Neural cell (in vitro differentiated cells): Measurements from ENCODE around the gene DCAF8. TPM values are rescaled to one million over a fixed set of nuclear protein-coding genes. Genes with fewer than 3 reads are reported as not detected.

ENCODE experiments used
- H2AFZ ChIP-seq: fragments of 200-600, 300-800 bp; sonication (generic), shearing (Covaris generic); 2 replicates; pipeline ENCODE4 v1.6.0; 2014; ENCODE audit warnings: low read depth, mild to moderate bottlenecking, antibody characterized with exemption, low read length, moderate library complexity
- H3F3A ChIP-seq: fragments of 200-600 bp; shearing (Covaris generic); 2 replicates; pipeline ENCODE4 v1.6.1; 2016; ENCODE audit warnings: mild to moderate bottlenecking, moderate library complexity, mixed read lengths, antibody characterized with exemption, low read length; ENCODE audit not compliant: insufficient read depth, poor library complexity, severe bottlenecking
- H3K27ac ChIP-seq: fragments of 200-600, 300-800 bp; sonication (generic), shearing (Covaris generic); 2 replicates; pipeline ENCODE4 v1.5.1; 2014; ENCODE audit warnings: mild to moderate bottlenecking, low read length, moderate library complexity
- H3K27me3 ChIP-seq: fragments of 300-800, 200-600 bp; sonication (generic), shearing (Covaris generic); 2 replicates; pipeline ENCODE4 v1.6.0; 2014; ENCODE audit warnings: mild to moderate bottlenecking, low read depth, low read length, moderate library complexity; ENCODE audit not compliant: insufficient read depth
- H3K36me3 ChIP-seq: fragments of 300-800, 200-600 bp; sonication (generic), shearing (Covaris generic); 2 replicates; pipeline ENCODE4 v1.5.1; 2014; ENCODE audit warnings: mild to moderate bottlenecking, antibody characterized with exemption, low read length, moderate library complexity; ENCODE audit not compliant: insufficient read depth
- H3K4me2 ChIP-seq: fragments of 300-800, 200-600 bp; sonication (generic), shearing (Covaris generic); 2 replicates; pipeline ENCODE4 v1.6.0; 2014; ENCODE audit warnings: mild to moderate bottlenecking, low read length
- H3K4me3 ChIP-seq: fragments of 300-800, 200-600 bp; sonication (generic), shearing (Covaris generic); 2 replicates; pipeline ENCODE4 v1.5.1; 2014; ENCODE audit warnings: mild to moderate bottlenecking, low read length, moderate library complexity
- H3K79me2 ChIP-seq: fragments of 200-600 bp; shearing (Covaris generic); replicated peaks from 2 replicates; pipeline ENCODE4 v1.6.0; 2014; ENCODE audit warnings: mild to moderate bottlenecking, low read length, moderate library complexity; ENCODE audit not compliant: insufficient read depth
- H3K9ac ChIP-seq: fragments of 300-800, 200-600 bp; sonication (generic), shearing (Covaris generic); 2 replicates; pipeline ENCODE4 v1.6.1; 2016; ENCODE audit warnings: mild to moderate bottlenecking, low read length, mixed read lengths
- H3K9me2 ChIP-seq: fragments of 200-600 bp; shearing (Covaris generic); 2 replicates; pipeline ENCODE4 v1.6.1; 2016; ENCODE audit warnings: mild to moderate bottlenecking, low read length, mixed read lengths; ENCODE audit not compliant: insufficient read depth
- H3K9me3 ChIP-seq: fragments of 200-600, 300-800 bp; sonication (generic), shearing (Covaris generic); 2 replicates; pipeline ENCODE4 v1.6.1; 2016; ENCODE audit warnings: mild to moderate bottlenecking, mixed run types, low read length, moderate library complexity, mixed read lengths
- H4K20me1 ChIP-seq: fragments of 200-600 bp; shearing (Covaris generic); 2 replicates; pipeline ENCODE4 v1.6.1; 2016; ENCODE audit warnings: mild to moderate bottlenecking, mixed run types; ENCODE audit not compliant: insufficient read depth
- EP300 ChIP-seq: fragments of 450-650 bp; conservative IDR thresholded peaks from 2 replicates; pipeline ENCODE4 v1.6.1; 2014; ENCODE audit warnings: antibody characterized with exemption, mild to moderate bottlenecking, moderate library complexity; ENCODE audit not compliant: poor library complexity, severe bottlenecking
- EZH2 ChIP-seq: fragments of 200-600, 300-800 bp; shearing (Covaris generic), sonication (generic); IDR thresholded peaks from 2 replicates; pipeline ENCODE4 v1.6.1; 2014; ENCODE audit warnings: antibody characterized with exemption, low read length, borderline replicate concordance, mild to moderate bottlenecking; ENCODE audit not compliant: insufficient read depth, poor library complexity, severe bottlenecking
- MXI1 ChIP-seq: fragments of 450-650 bp; conservative IDR thresholded peaks from 2 replicates; pipeline ENCODE4 v1.6.1; 2014; ENCODE audit warnings: antibody characterized with exemption, mild to moderate bottlenecking; ENCODE audit not compliant: poor library complexity, severe bottlenecking
- POLR2AphosphoS5 ChIP-seq: IDR thresholded peaks from 2 replicates; pipeline ENCODE4 v1.6.1; 2012
- RAD21 ChIP-seq: fragments of 450-650 bp; conservative IDR thresholded peaks from 2 replicates; pipeline ENCODE4 v1.6.1; 2014; ENCODE audit warnings: antibody characterized with exemption, mild to moderate bottlenecking, moderate library complexity
- SMC3 ChIP-seq: fragments of 450-650 bp; conservative IDR thresholded peaks from 2 replicates; pipeline ENCODE4 v1.6.1; 2014; ENCODE audit warnings: antibody characterized with exemption, mild to moderate bottlenecking, moderate library complexity; ENCODE audit not compliant: poor library complexity
- TAF1 ChIP-seq: IDR thresholded peaks from 2 replicates; pipeline ENCODE4 v1.6.1; 2012; ENCODE audit warnings: low read depth
- polyA plus RNA-seq: library from polyadenylated mRNA; depleted of rRNA; stranded (reverse); fragments of >200 nt; gene quantifications from 2 replicates; pipeline ENCODE4 v1.2.3, GENCODE V29; 2014
- TF ChIP-seq, protein P1 (sequence below): IDR thresholded peaks from 2 replicates; pipeline ENCODE4 v1.6.1; 2012; ENCODE audit warnings: borderline replicate concordance
- TF ChIP-seq, protein P2 (sequence below): fragments of 450-650 bp; IDR thresholded peaks from 2 replicates; pipeline ENCODE4 v1.5.1; 2014; ENCODE audit warnings: antibody characterized with exemption, mild to moderate bottlenecking, moderate library complexity; ENCODE audit not compliant: poor library complexity, severe bottlenecking

The DCAF8 gene
- polyA plus RNA-seq, 1 donor from 2014 or later, result 153 TPM

DNA sequence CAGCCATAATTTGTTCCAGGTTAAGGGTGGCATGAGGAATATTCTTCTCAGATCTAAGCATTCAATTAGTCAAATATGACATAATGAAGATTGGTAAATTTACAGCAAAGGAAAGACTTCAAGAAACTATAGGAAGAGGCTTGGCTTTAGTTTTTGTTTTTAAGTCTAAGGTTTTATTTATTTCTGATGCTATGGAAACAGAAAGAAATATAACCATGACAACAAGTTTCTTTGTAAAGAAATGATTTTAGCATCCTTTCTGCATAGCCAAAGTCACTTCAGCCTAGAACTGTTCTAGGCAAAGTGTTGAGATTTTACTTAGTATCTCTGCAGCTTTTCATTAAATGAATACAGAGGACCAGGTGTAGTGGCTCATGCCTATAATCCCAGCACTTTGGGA lies 29.4 kb downstream of the DCAF8 start:
- TF ChIP-seq SMC3 (no peak), POLR2AphosphoS5 (no peak), TAF1 (no peak)
- TF ChIP-seq, protein P1, sequence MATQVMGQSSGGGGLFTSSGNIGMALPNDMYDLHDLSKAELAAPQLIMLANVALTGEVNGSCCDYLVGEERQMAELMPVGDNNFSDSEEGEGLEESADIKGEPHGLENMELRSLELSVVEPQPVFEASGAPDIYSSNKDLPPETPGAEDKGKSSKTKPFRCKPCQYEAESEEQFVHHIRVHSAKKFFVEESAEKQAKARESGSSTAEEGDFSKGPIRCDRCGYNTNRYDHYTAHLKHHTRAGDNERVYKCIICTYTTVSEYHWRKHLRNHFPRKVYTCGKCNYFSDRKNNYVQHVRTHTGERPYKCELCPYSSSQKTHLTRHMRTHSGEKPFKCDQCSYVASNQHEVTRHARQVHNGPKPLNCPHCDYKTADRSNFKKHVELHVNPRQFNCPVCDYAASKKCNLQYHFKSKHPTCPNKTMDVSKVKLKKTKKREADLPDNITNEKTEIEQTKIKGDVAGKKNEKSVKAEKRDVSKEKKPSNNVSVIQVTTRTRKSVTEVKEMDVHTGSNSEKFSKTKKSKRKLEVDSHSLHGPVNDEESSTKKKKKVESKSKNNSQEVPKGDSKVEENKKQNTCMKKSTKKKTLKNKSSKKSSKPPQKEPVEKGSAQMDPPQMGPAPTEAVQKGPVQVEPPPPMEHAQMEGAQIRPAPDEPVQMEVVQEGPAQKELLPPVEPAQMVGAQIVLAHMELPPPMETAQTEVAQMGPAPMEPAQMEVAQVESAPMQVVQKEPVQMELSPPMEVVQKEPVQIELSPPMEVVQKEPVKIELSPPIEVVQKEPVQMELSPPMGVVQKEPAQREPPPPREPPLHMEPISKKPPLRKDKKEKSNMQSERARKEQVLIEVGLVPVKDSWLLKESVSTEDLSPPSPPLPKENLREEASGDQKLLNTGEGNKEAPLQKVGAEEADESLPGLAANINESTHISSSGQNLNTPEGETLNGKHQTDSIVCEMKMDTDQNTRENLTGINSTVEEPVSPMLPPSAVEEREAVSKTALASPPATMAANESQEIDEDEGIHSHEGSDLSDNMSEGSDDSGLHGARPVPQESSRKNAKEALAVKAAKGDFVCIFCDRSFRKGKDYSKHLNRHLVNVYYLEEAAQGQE, result no peak
- TF ChIP-seq, protein P2, sequence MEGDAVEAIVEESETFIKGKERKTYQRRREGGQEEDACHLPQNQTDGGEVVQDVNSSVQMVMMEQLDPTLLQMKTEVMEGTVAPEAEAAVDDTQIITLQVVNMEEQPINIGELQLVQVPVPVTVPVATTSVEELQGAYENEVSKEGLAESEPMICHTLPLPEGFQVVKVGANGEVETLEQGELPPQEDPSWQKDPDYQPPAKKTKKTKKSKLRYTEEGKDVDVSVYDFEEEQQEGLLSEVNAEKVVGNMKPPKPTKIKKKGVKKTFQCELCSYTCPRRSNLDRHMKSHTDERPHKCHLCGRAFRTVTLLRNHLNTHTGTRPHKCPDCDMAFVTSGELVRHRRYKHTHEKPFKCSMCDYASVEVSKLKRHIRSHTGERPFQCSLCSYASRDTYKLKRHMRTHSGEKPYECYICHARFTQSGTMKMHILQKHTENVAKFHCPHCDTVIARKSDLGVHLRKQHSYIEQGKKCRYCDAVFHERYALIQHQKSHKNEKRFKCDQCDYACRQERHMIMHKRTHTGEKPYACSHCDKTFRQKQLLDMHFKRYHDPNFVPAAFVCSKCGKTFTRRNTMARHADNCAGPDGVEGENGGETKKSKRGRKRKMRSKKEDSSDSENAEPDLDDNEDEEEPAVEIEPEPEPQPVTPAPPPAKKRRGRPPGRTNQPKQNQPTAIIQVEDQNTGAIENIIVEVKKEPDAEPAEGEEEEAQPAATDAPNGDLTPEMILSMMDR, result no peak
- Histone ChIP-seq H3K9me2 (no peaks in the 10 kb centered on the region), H3K79me2 (no peaks in the 10 kb centered on the region), H2AFZ (no peak overlapping the region), H3K36me3 (peaks cover 4% of the 10 kb centered on the region), H3K4me2 (no peak overlapping the region), H3K9me3 (no peaks in the 10 kb centered on the region), H3K4me3 (no peak overlapping the region), H4K20me1 (no peaks in the 10 kb centered on the region), H3K27ac (no peak overlapping the region), H3F3A (no peaks in the 10 kb centered on the region), H3K9ac (no peak overlapping the region), H3K27me3 (no peaks in the 10 kb centered on the region)

DNA sequence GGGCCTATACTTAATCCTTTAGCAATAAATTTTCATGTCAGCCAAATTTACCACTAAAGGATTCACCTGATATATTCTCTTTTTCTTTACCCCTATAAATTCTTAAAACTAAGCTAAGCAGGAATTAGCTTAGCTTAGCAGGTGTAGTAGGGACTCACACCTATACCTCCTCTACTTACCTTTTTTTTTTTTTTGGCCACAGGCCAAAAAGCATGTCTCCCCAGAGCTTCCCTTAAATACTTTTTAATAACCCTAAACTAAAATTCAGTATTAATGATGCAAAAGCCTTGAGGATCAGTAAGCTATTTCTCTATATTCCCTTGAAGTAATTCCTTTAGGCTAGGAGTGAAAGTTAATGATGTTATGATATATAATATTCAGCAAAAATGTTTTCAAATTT lies 33.9 kb downstream of the DCAF8 start:
- no peaks in the 10 kb centered on the region for H3F3A ChIP-seq
- no peak overlapping the region for H3K9ac ChIP-seq
- no peaks in the 10 kb centered on the region for H4K20me1 ChIP-seq
- no peak overlapping the region for H3K4me3 ChIP-seq
- H3K27me3 ChIP-seq, result no peaks in the 10 kb centered on the region
- no peak overlapping the region for H3K4me2 ChIP-seq
- H2AFZ ChIP-seq, result no peak overlapping the region
- no peaks in the 10 kb centered on the region for H3K9me2 ChIP-seq
- H3K79me2 ChIP-seq, result no peaks in the 10 kb centered on the region
- peaks cover 4% of the 10 kb centered on the region for H3K36me3 ChIP-seq
- TF ChIP-seq TAF1 (no peak), MXI1 (no peak), POLR2AphosphoS5 (no peak), SMC3 (no peak), EZH2 (no peak), RAD21 (no peak), EP300 (no peak)
- TF ChIP-seq, protein P2, result no peak
- TF ChIP-seq, protein P1, result no peak
- H3K27ac ChIP-seq, result no peak overlapping the region
- H3K9me3 ChIP-seq, result no peaks in the 10 kb centered on the region
